Activated gamma-delta T cell (primary cell): ENCODE results near the gene C2CD2.

Source experiments
- DNase-seq: peaks from one replicate; lab custom pipeline; 2025; lab: John Stamatoyannopoulos, UW

C2CD2 gene

GRCh38 chr21:41913230-41913629, 40.6 kb downstream of the C2CD2 start:
- no peak for DNase-seq

- DNase-seq = no peak
Measured at GRCh38 chr21:41908829-41909228, 45.0 kb downstream of the C2CD2 start.

GRCh38 chr21:41907496-41908258, 46.1 kb downstream of the C2CD2 start:
- DNase-seq = no peak

- no peak for DNase-seq
Measured at GRCh38 chr21:41906770-41907169, 47.0 kb downstream of the C2CD2 start.

- DNase-seq = no peak
Measured at GRCh38 chr21:41903559-41904351, 50.1 kb downstream of the C2CD2 start.

- DNase-seq = no peak
Measured at GRCh38 chr21:41902946-41903345, 50.9 kb downstream of the C2CD2 start.

- no peak for DNase-seq
Measured at GRCh38 chr21:41901782-41902181, 52.0 kb downstream of the C2CD2 start.

GRCh38 chr21:41901099-41901498, 52.7 kb downstream of the C2CD2 start:
- no peak for DNase-seq

GRCh38 chr21:41900401-41900800, 53.4 kb downstream of the C2CD2 start:
- no peak for DNase-seq

GRCh38 chr21:41899426-41900202, 54.2 kb downstream of the C2CD2 start:
- no peak for DNase-seq

GRCh38 chr21:41898998-41899397, 54.8 kb downstream of the C2CD2 start:
- no peak for DNase-seq

- DNase-seq = no peak
Measured at GRCh38 chr21:41897700-41898099, 56.1 kb downstream of the C2CD2 start.

- no peak for DNase-seq
Measured at GRCh38 chr21:41897047-41897669, 56.7 kb downstream of the C2CD2 start.

GRCh38 chr21:41895643-41896493, 58.0 kb downstream of the C2CD2 start:
- no peak for DNase-seq

GRCh38 chr21:41894922-41895557, 58.8 kb downstream of the C2CD2 start:
- no peak for DNase-seq

GRCh38 chr21:41894511-41894910, 59.3 kb downstream of the C2CD2 start:
- DNase-seq = no peak

GRCh38 chr21:41892726-41893125, 61.1 kb downstream of the C2CD2 start:
- no peak for DNase-seq

- DNase-seq = no peak
Measured at GRCh38 chr21:41891132-41891531, 62.7 kb downstream of the C2CD2 start.

- no peak for DNase-seq
Measured at GRCh38 chr21:41890355-41890754, 63.5 kb downstream of the C2CD2 start.

GRCh38 chr21:41888749-41889376, 65.0 kb downstream of the C2CD2 start:
- DNase-seq = no peak
